ENCODE measurements around the gene SEMA5A.

The SEMA5A gene

GRCh38 chr5:9545992-9546851, at the start of gene SEMA5A:
Gene SEMA5A (minus strand): TSS chr5:9546075. CDS start chr5:9379946, 166,129 bp downstream.
- DNase-seq (ENCODE audit: low read depth), result no peak

GRCh38 chr5:9594913-9595312, 49.0 kb upstream of the SEMA5A start:
- DNase-seq (ENCODE audit: low read depth), result no peak

DNA sequence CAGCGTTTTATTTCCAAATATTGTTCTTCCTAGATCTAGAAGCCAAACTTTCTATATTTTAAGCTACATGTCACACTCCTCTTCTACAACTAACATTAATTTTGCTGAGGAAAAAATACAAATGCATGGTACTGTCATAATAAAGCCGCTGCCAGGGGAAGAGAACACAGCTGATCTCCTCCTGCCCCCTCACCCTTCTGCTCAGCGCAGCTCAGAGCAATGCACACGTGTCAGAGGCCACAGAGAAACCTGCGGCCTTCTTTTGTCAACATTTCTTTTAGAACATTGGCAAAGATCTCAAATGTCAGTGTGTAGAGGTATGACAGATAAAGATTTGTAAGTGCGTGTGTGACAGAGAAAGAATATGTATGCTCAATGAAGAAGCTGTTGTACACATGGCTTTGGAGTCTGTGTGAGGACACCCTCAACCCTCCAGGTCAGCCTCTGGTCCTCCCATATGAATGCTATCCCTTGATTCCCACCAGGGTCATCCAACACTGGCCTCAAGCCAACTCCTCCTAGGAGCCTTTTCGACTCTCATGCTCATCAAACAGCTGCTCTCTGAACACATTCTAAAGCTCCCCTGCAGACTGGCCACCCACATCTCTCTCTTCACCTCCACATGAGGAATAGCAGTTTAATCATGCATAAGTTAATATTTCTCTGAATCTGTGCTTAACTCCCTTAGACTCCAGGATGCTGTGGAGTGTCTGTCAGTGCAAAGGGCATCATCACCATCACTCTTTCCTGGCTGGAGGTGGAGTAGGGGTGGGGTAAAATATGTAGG, 43.4 kb upstream of the SEMA5A start:
- DNase-seq (ENCODE audit: low read depth), result no peak

- DNase-seq (ENCODE audit: low read depth), result no peak
Observed at GRCh38 chr5:9588254-9588653, 42.4 kb upstream of the SEMA5A start.

DNA sequence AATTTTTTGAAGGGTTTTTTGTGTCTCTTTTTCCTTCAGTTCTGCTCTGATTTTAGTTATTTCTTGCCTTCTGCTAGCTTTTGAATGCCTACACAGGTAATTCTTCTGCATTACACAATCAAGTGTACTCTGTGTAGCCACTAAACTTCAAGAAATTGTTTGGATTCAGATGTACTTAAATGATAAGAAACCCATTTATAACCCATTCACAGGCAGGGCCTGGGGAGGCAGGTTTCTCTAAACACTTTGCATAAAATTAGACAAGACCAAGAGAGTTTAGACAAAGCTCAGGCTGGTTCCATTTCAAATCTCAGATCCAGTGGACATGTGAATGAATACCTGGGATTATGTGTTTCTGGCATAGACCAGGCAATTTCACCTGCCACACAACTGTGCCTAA, 41.3 kb upstream of the SEMA5A start:
- DNase-seq (ENCODE audit: low read depth), result no peak

- DNase-seq (ENCODE audit: low read depth), result no peak
Observed at GRCh38 chr5:9582406-9582805, 36.5 kb upstream of the SEMA5A start.

GRCh38 chr5:9573796-9574195, 27.9 kb upstream of the SEMA5A start:
- DNase-seq (ENCODE audit: low read depth), result no peak

GRCh38 chr5:9572246-9572645, 26.4 kb upstream of the SEMA5A start:
- DNase-seq (ENCODE audit: low read depth), result no peak

- DNase-seq (ENCODE audit: low read depth), result no peak
Observed at GRCh38 chr5:9570876-9571275, 25.0 kb upstream of the SEMA5A start.

- DNase-seq (ENCODE audit: low read depth), result no peak
Observed at GRCh38 chr5:9567039-9567438, 21.2 kb upstream of the SEMA5A start.

GRCh38 chr5:9564752-9565151, 18.9 kb upstream of the SEMA5A start:
- DNase-seq (ENCODE audit: low read depth), result no peak

GRCh38 chr5:9562141-9562540, 16.3 kb upstream of the SEMA5A start:
- DNase-seq (ENCODE audit: low read depth), result no peak

- no peak for DNase-seq (ENCODE audit: low read depth)
Observed at GRCh38 chr5:9559965-9560364, 14.1 kb upstream of the SEMA5A start.

DNA sequence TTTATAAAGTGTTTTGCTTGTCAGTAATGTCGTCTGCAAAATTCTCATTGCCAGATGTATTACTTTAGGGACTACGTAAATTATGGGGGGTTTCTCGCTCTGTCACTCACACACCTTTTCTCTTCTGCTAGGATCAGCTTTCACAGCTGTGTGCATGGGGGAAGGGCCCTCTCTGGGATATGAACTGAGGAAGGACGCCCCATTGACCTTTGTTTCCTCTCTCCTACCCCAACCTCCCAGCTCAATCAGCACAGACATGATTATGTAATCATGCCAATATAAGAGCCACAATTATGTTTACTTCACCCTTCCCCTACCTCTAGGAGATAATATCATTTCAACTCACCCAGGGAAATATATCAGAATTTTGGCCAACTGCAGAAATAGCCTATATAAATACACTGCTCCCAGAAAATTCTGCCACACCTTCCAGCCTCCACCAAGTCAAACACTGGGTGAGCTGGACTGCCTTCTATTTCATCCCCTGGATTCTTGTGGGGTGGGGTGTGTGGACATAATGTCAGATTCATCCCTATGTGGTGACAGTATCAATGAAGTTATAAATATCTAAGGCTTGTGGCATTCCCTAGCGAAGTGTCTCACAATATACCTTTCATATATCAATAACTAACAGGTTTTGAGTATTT, 12.6 kb upstream of the SEMA5A start:
- DNase-seq (ENCODE audit: low read depth), result no peak

DNA sequence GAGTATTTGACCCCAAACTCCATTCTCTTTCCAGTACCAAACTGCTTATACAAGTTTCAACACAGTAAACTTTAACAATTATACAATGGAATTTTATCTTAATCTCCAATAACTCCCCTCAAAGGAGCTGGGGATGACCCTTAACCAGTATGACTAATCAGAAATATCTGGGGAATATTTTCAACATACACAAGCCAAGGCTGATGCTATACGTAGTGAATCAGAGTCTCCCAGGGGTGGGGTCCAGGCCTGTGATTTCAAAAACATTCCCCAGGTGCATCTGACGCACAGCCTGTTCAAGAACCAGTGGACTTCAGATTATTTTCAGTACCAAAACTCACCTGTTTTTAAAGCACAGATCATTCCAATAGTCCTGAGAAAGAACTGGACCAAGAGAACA, 11.8 kb upstream of the SEMA5A start:
- no peak for DNase-seq (ENCODE audit: low read depth)

DNA sequence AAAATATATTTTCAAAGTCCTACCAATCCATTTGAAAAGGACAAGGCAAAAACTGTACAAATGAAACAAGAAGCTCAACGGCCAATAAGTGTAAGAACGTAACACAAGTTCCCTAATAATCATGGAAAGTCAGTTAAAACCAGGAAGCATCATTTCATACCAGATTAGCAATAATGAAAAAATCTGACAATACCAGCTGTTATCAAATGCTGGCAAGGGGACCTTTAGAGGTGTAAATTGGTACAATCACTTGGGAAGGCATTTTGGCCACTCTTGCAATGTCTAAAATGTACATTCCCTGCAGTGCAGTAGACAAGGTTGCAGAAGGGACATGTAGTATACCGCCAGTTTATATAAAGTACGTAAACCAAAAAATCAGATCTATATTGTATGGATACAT, 10.1 kb upstream of the SEMA5A start:
- no peak for DNase-seq (ENCODE audit: low read depth)

DNA sequence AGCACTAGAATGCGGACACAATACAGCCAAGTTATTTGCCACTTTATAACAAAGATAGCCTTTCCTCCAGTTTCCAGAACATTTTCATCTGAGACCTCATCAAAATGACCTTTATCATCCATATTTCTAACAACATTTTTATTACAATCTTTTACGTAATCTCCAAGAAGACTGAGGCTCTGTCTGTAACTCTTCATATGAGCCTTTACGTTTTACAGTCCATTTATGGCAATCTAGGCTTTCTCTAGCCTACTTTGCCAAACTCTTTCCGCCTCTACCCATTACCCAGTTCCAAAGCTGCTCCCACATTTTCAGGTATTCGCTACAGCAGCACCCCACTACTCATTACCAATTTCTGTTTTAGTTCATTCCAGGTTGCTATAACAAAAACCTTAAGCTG, 8.2 kb upstream of the SEMA5A start:
- DNase-seq (ENCODE audit: low read depth), result no peak

GRCh38 chr5:9553561-9553960, 7.7 kb upstream of the SEMA5A start:
- no peak for DNase-seq (ENCODE audit: low read depth)

- no peak for DNase-seq (ENCODE audit: low read depth)
Observed at GRCh38 chr5:9551567-9552537, 6.0 kb upstream of the SEMA5A start.

GRCh38 chr5:9549941-9550340, 4.1 kb upstream of the SEMA5A start:
- DNase-seq (ENCODE audit: low read depth), result no peak

DNA sequence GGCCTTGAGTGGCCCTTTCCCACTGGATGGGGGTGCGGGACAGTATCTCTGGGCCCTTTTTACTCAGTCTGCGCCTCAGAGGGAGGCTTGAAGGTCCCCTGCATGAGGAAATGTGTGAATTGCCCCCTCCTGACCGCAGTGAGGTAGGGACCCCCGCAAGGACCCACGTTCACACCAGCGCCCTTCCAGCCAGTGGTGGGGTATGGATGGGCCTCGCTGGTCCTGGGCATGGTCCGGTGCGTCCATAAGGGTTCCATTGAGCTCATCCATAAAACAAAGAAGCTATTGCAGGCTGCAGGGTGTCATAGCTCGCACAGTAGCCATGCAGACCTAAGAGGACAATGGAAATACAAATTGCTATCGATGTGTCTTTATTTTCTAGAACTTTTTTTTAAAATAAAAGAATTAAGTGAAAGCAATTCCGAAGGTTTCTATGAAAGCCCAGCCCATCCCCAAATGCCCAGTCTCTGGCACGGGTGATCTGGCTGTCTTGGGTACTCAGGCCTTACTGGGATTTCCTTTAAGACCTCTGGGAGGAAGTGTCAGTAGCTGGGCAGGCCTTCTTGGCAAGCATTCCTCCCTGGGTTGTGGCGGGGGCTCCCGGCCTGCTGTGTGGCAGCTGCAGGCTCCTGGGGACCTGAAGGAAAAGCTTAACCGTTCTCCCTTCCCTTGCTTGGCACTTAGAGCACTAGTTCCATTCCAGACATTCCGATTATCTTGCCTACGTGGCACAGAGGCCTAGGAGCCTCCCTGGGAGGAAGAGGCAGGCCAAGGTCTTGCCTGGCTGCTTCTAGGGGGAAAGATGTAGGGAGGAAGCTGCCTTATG, 1.5 kb upstream of the SEMA5A start:
- no peak for DNase-seq (ENCODE audit: low read depth)
